RWPE1 (cell line): ENCODE results near the gene CNTN5.

Experiments used
- CTCF ChIA-PET: fragments of 350-600 bp; sonication (Branson Sonifier 250); formaldehyde crosslinking; extraction: SDS; loops from one replicate; lab custom pipeline; 2021; lab: Yijun Ruan, JAX
- POLR2A ChIA-PET: fragments of 400-600 bp; formaldehyde crosslinking; extraction: SDS; loops from one replicate; lab custom pipeline; 2020; ENCODE audit warnings: antibody characterized with exemption; ENCODE audit not compliant: low non-redundant PET; lab: Yijun Ruan, JAX
- DNase-seq: peaks from one replicate; pipeline ENCODE4 v3.0.0; 2012; ENCODE audit warnings: low spot score
- H3K27ac ChIP-seq: fragments of 450-650 bp; 2 replicates; pipeline ENCODE4 v1.5.1; 2017
- CTCF ChIP-seq: fragments of 450-650 bp; conservative IDR thresholded peaks from 2 replicates; pipeline ENCODE4 v1.5.1; 2017; ENCODE audit warnings: low read depth, mild to moderate bottlenecking

Gene CNTN5

GRCh38 chr11:99884750-99885149 is 864.0 kb downstream of the CNTN5 start:
- H3K27ac ChIP-seq = no peak overlapping the region
- no peak for DNase-seq
- ChIA-PET CTCF (no interaction called here), POLR2A (no interaction called here)
- no peak for TF ChIP-seq CTCF

- no peak for DNase-seq
- H3K27ac ChIP-seq = no peak overlapping the region
- ChIA-PET CTCF (no interaction called here), POLR2A (no interaction called here)
- TF ChIP-seq CTCF = no peak
Observed at GRCh38 chr11:99887481-99887880, 866.7 kb downstream of the CNTN5 start.

GRCh38 chr11:99893811-99894210 is 873.1 kb downstream of the CNTN5 start:
- no peak for TF ChIP-seq CTCF
- no peak overlapping the region for H3K27ac ChIP-seq
- POLR2A ChIA-PET = no interaction called here
- CTCF ChIA-PET = no interaction called here
- DNase-seq = no peak

- DNase-seq = no peak
- POLR2A ChIA-PET = no interaction called here
- TF ChIP-seq CTCF = no peak
- no peak overlapping the region for H3K27ac ChIP-seq
- CTCF ChIA-PET = no interaction called here
Observed at GRCh38 chr11:99901175-99901574, 880.4 kb downstream of the CNTN5 start.

- POLR2A ChIA-PET = no interaction called here
- no peak overlapping the region for H3K27ac ChIP-seq
- no peak for TF ChIP-seq CTCF
- DNase-seq = no peak
- CTCF ChIA-PET = interaction anchor here (0.9 kb wide), 1 partner anchor 12 kb away, joined by 3 read pairs; no protein-coding TSS in a partner anchor
Observed at GRCh38 chr11:99911116-99911515, 890.4 kb downstream of the CNTN5 start.

- DNase-seq = no peak
- CTCF ChIA-PET = no interaction called here
- POLR2A ChIA-PET = no interaction called here
- no peak for TF ChIP-seq CTCF
- H3K27ac ChIP-seq = no peak overlapping the region
Observed at GRCh38 chr11:99916078-99916477, 895.3 kb downstream of the CNTN5 start.

- no peak overlapping the region for H3K27ac ChIP-seq
- no peak for DNase-seq
- ChIA-PET CTCF (no interaction called here), POLR2A (no interaction called here)
- no peak for TF ChIP-seq CTCF
Observed at GRCh38 chr11:99918761-99919160, 898.0 kb downstream of the CNTN5 start.
